ENCODE measurements around the gene SEMA7A.
A peak's percentile ranks its signal among the peaks of the same experiment; 100 is the strongest.

GRCh38 chr15:74460871-74461846 lies 27.4 kb upstream of the SEMA7A start, which contains the start of gene UBL7:
- TF ChIP-seq, protein P1, sequence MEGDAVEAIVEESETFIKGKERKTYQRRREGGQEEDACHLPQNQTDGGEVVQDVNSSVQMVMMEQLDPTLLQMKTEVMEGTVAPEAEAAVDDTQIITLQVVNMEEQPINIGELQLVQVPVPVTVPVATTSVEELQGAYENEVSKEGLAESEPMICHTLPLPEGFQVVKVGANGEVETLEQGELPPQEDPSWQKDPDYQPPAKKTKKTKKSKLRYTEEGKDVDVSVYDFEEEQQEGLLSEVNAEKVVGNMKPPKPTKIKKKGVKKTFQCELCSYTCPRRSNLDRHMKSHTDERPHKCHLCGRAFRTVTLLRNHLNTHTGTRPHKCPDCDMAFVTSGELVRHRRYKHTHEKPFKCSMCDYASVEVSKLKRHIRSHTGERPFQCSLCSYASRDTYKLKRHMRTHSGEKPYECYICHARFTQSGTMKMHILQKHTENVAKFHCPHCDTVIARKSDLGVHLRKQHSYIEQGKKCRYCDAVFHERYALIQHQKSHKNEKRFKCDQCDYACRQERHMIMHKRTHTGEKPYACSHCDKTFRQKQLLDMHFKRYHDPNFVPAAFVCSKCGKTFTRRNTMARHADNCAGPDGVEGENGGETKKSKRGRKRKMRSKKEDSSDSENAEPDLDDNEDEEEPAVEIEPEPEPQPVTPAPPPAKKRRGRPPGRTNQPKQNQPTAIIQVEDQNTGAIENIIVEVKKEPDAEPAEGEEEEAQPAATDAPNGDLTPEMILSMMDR (conservative IDR thresholded peaks at IDR 0.05 in 1 of 2, IDR thresholded peaks at IDR 0.05 in 1 of 2; ENCODE audit: extremely low read depth in 1 of 2, insufficient read depth in 1 of 2, low read depth in 1 of 2, low read length in 2 of 2) = peak in 1 of 2 donors; percentile 39
- no peak for TF ChIP-seq EZH2 (IDR thresholded peaks at IDR 0.05; ENCODE audit: borderline replicate concordance, low read length)
